Limb (tissue), 2 donors: Measurements from ENCODE around the gene ZNF597.
A peak's percentile ranks its signal among the peaks of the same experiment; 100 is the strongest.

ENCODE experiments used
- DNase-seq, 2 donors: peaks; one replicate each; pipeline ENCODE4 v3.0.0-alpha.2; 2016; ENCODE audit errors: extremely low spot score in 2 of 2

Gene ZNF597

GRCh38 chr16:3443108-3444031 lies at the start of gene ZNF597, which contains the start of gene NAA60:
Gene ZNF597 (minus strand): TSS chr16:3443504. CDS start chr16:3443153, 351 bp downstream.
Gene NAA60 (plus strand): TSS chr16:3443680. CDS start chr16:3476228, 32,548 bp downstream.
- DNase-seq: peak; percentile 81 to 89

- DNase-seq: no peak
These were observed 49.1 kb upstream of the ZNF597 start for GRCh38 chr16:3492356-3492755.

- DNase-seq: no peak
These were observed 47.8 kb upstream of the ZNF597 start for GRCh38 chr16:3490911-3491629.

GRCh38 chr16:3488801-3489200 lies 45.5 kb upstream of the ZNF597 start:
- no peak for DNase-seq

GRCh38 chr16:3487521-3488410 lies 44.5 kb upstream of the ZNF597 start:
- DNase-seq: no peak

- no peak for DNase-seq
These were observed 43.4 kb upstream of the ZNF597 start for GRCh38 chr16:3486506-3487215.

- no peak for DNase-seq
These were observed 42.7 kb upstream of the ZNF597 start for GRCh38 chr16:3485821-3486505.

GRCh38 chr16:3485097-3485745 lies 41.9 kb upstream of the ZNF597 start:
- DNase-seq: no peak

GRCh38 chr16:3484318-3485096 lies 41.2 kb upstream of the ZNF597 start:
- DNase-seq: no peak

- DNase-seq: no peak
These were observed 39.4 kb upstream of the ZNF597 start for GRCh38 chr16:3482659-3483241.

GRCh38 chr16:3481696-3482658 lies 38.7 kb upstream of the ZNF597 start:
- DNase-seq: no peak

- DNase-seq: no peak
These were observed 37.8 kb upstream of the ZNF597 start for GRCh38 chr16:3480901-3481695.

GRCh38 chr16:3479654-3480216 lies 36.4 kb upstream of the ZNF597 start:
- no peak for DNase-seq

GRCh38 chr16:3478242-3478925 lies 35.1 kb upstream of the ZNF597 start:
- no peak for DNase-seq

- no peak for DNase-seq
These were observed 33.1 kb upstream of the ZNF597 start for GRCh38 chr16:3476409-3476808.
